Stimulated activated CD8-positive, alpha-beta memory T cell treated with anti-CD3 and anti-CD28 coated beads, Interleukin-4, amount 100 ng/mL, for 48 hours (primary cell): ENCODE data around the gene PNPLA6.

Experiments used
- DNase-seq: peaks from one replicate; pipeline ENCODE4 v3.0.0-alpha.2; 2020

Gene PNPLA6

DNA sequence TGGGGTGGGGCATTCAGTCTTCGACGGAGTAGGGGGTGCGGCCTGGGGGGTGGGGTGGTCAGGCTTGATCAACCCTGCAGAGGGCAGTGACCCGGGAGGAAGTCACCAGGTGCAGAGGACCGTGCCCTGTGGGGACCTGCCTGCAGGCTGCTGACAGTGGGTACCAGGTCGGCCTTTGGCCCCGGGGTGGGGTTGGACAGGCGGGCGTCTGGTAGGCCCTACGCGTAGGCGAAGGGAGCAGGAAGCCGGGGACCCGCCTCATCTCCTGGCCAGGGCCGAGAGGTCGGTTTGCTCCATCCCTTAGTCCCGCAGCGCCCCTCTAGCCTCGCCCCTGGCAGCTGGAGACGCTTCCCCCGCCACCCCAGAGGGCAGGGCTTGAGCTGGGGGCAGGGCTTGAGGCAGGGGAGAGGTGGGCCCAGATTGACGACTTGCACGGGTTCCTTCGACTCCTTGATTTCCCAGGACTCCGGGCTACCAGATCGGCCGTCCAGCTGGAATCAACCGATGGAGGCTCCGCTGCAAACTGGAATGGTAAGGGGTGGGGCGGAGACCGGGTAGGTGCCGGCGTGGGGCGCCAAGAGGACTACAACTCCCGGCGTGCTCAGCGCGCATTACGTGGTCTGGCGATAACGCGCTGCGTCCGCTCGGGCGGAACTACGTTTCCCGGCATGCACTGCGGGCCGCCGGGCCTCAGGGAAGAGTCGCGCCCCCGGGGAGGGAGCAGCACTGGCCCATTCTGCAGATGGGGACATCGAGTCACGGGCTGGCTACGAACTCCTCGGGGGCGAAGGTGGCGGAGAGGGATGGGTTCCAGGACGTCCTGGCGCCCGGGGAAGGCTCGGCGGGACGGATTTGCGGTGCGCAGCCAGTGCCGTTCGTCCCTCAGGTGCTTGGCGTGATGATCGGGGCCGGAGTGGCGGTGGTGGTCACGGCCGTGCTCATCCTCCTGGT, at the start of gene PNPLA6:
Gene PNPLA6 (plus strand): TSS at position 671 of the 951 bp plus-strand sequence. CDS start 72 bp downstream, at position 743.
- peak; percentile 96 for DNase-seq

GRCh38 chr19:7486923-7487322, 48.6 kb upstream of the PNPLA6 start:
- DNase-seq = no peak

GRCh38 chr19:7488736-7489353, 46.7 kb upstream of the PNPLA6 start, which contains the start of gene PEX11G:
Gene PEX11G, minus strand, starts transcription at chr19:7489035. Its CDS starts 25 bp downstream, at chr19:7489010.
- DNase-seq = peak; percentile 97

DNA sequence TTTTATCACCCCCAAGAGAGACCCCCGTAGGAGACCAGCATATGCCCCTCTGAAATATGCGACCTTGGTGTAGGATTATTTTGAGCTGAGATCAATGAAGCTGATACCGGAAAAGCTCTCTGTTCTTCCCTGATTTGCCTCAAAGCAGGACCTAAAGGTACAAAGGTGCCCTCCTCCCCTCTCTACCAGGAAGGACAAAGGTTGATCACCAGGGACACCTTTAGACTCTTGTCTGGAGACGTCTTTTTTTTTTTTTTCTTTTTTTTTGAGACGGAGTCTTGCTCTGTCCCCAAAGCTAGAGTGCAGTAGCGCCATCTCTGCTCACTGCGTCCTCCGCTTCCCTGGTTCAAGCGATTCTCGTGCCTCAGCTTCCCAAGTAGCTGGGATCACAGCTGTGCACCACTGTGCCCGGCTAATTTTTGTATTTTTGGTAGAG, 45.9 kb upstream of the PNPLA6 start:
- no peak for DNase-seq

- peak; percentile 77 for DNase-seq
These were observed 43.4 kb upstream of the PNPLA6 start for GRCh38 chr19:7492142-7492541.

- no peak for DNase-seq
These were observed 43.0 kb upstream of the PNPLA6 start for GRCh38 chr19:7492558-7492957.

DNA sequence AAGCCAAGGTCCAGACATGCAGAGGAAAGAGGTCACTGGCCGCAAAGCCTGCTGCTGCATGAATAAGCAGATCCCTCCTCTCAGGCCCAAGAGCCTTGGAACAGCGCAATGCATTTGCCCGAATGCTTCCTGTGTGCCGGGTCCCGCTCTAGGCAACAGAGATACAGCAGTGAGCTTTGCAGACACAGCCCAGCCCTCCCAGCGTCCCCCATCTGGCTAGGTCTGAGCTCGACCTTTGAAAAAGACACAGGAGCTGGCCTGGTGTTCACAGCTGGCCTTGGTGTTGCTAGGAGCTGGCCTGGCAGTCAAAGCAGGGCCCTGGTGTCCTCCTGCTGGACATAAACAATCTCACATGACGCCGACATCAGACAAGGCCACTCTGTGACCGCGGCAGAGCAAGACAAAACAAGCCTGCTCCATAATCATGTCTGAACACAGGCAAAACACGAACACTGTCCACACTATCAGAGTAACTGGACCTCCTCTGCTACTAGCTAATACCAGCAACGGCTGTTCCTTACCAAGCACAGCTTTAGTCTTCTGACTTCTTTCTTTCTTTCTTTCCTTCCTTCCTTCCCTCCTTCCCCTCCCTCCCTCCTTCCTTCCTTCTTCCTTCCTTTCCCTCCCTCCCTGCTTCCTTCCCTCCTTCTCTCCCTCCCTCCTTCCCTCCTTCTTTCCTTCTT, 41.0 kb upstream of the PNPLA6 start:
- no peak for DNase-seq

DNA sequence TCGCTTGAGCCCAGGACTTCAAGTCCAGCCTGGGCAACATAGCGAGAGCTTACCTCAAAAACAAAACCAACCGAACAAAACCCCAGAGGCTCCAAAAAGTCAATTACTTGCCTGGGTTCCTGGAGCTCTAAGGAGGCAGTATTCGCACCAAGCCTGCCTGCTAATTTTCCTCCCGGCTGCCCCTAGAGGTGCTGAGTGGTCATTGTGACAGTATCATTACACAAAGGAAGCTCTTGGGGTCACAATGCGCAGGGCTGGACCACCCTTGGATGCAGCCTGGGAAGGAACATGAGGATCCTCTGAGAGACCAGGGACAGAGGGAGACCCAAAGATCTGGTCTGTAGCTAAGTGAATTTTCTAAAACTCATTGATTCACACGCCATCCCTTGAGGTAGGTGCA, 38.2 kb upstream of the PNPLA6 start:
- DNase-seq = no peak

- DNase-seq = peak; percentile 74
These were observed 34.6 kb upstream of the PNPLA6 start for GRCh38 chr19:7500811-7501450.

DNA sequence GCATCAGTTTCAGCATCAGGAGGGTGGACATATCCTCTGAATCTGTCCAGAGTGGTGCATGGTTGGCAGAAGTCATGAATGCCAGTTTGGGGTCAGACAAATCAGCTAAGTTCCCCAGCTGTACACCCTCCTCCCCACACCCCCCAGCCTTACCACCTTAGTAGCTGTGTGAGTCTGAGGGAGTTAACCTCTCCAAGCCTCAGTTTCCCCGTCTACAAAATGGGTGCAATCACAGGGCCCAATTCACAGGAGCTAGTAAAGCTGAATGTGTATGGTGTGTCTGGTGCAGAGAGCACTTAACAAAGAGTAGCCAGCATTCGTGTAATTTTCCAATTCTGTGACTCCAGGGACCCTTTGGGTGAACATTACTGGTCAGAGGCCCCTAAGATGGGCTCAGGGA, 33.0 kb upstream of the PNPLA6 start:
- no peak for DNase-seq

DNA sequence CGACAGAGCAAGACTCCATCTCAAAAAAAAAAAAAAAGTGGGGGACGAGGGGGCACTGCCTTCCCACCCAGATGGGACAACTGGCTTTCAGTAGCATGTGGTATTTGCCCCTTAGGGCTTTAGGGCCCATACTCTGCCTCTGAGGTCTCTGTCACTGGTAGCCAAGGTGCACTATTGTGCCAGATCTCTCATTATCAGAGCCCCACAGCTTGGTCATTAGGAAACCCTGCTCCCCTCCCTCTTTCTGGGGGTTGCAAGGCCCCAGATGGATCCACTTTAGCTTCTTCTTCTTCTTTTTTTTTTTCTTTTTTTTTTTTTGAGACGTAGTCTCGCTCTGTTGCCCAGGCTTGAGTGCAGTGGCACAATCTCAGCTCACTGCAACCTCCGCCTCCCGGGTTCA, 30.8 kb upstream of the PNPLA6 start:
- no peak for DNase-seq

DNA sequence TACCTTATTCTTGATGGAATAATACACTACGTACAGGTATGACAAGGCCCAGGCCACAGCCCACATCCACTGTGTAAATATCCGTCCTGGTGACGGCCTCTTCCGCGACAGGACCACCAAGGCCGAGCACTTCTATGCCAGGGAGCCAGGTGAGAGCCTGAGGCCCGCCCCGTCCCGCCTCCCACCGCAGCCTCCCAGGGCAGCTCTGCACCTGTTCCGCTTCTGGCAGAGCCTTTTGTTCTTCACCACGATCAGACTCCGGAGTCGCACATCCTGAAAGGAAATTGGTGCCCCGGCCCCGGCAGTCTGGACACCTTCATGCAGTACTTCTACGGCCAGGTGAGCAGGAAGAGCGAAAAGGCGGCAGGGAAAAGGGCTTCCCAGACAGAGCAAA, 30.2 kb upstream of the PNPLA6 start:
- no peak for DNase-seq

- DNase-seq = peak; percentile 58
These were observed 29.7 kb upstream of the PNPLA6 start for GRCh38 chr19:7505682-7506384.

DNA sequence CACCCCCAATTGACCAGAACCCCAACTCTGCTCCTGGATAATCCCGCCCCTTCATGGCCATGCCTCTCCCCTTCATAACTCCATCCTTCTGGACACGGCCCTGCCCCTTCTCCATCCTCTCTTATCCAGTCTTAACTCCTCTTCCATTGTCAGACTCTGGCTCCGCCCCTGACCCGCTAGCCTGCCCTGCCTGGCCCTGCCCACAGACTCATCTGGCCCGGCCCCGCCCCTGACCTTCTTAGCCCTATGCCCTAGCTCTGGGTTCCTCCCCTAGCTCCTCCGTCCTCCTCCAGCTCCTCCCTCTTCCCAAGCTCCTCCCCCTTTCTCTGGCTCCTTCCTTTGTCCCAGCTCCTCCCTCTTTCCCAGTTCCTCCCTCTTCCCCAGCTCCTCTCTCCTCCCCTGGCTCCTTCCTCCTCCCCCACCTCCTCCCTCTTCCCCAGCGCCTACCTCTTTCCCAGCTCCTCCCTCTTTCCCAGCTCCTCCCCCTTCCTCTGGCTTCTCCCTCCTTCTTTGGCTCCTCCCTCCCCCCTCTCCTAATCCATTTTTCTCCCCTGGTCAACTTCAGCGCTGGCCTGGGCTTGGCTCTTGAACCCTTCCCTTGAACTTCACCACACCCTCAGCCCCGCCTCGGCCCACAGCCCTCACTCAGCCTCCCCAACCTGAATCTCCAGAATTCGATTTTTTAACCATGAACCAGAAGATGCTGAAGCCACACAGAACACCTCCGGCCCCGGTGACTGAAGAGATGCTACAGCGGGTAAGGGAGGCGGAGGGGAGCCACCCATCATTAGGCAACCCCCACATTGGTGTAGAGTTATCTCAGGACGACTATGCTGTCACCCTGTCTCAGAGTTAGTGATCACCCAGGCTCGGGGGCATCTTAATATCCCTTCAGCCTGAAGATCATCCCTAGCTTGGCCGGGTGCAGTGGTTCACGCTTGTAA, 28.9 kb upstream of the PNPLA6 start:
- peak; percentile 78 for DNase-seq

DNA sequence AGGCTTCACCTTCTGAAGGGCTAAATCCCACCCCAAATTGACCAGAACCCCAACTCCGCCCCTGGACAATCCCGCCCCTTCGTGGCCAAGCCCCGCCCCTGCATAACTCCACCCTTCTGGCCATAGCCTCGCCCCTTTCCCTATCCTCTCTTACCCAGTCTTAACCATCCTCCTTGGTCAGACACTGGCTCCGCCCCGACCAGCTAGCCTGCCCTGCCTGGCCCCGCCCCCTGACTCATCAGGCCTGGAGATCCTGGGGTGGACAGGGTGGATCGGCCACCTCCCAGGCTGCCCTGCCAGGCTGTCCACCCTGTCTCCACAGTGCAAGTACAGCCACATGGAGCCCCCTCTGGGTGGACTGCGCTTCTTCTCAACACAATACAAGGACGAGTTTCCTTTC, 27.6 kb upstream of the PNPLA6 start:
- DNase-seq = peak; percentile 58

DNA sequence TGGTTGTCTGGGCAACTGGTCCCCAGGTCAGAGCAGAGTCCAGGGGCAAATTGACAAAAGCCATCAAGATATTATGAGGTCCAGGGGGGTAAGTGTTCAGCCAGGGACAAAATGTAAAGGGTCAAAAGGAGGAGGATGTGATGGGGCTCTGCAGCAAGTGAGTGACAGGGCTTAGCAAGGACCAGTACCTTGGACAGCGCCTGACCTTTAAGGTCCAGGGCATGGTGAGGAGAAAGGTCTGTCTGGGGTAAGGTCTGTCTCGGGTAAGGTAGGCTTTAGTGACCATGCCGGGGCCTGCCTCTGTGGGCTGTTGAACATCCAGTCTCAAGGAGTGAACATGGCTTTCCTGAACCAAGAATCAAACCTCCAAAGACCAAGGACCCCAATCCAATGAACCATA, 25.9 kb upstream of the PNPLA6 start:
- no peak for DNase-seq

GRCh38 chr19:7512400-7512851, 23.1 kb upstream of the PNPLA6 start:
- no peak for DNase-seq

GRCh38 chr19:7513809-7514642, 21.5 kb upstream of the PNPLA6 start:
- DNase-seq = no peak

- no peak for DNase-seq
These were observed 20.3 kb upstream of the PNPLA6 start for GRCh38 chr19:7515110-7515644.
